ENCODE measurements around the gene FAM131B.

The FAM131B gene

GRCh38 chr7:143379611-143380259 is 17.2 kb upstream of the FAM131B start:
- no peaks in the 10 kb centered on the region for H3K9me3 ChIP-seq (ENCODE audit: low read length)
- H3K27me3 ChIP-seq (ENCODE audit: control insufficient read depth in 1 of 2, insufficient read depth in 2 of 2, low read length in 2 of 2), result no peaks in the 10 kb centered on the region
- peak overlapping the region; percentile 59 for H3K9ac ChIP-seq (ENCODE audit: low read length)
- peaks cover 60% of the 10 kb centered on the region for H3K4me1 ChIP-seq (ENCODE audit: insufficient read depth, low read length)
- peak overlapping the region; percentile 98 for H3K27ac ChIP-seq (ENCODE audit: low read depth, low read length)
- peaks cover 15% of the 10 kb centered on the region for H3K36me3 ChIP-seq (ENCODE audit: insufficient read depth, low read length)
- H3K4me3 ChIP-seq (ENCODE audit: low read depth in 1 of 2, low read length in 2 of 2), result peak overlapping the region; percentile 69 to 81

GRCh38 chr7:143376396-143376795 is 13.9 kb upstream of the FAM131B start:
- H3K4me3 ChIP-seq (ENCODE audit: low read depth in 1 of 2, low read length in 2 of 2), result no peak overlapping the region
- H3K27ac ChIP-seq (ENCODE audit: low read depth, low read length), result peak overlapping the region; percentile 6
- no peak overlapping the region for H3K9ac ChIP-seq (ENCODE audit: low read length)
- no peaks in the 10 kb centered on the region for H3K9me3 ChIP-seq (ENCODE audit: low read length)
- no peaks in the 10 kb centered on the region for H3K27me3 ChIP-seq (ENCODE audit: control insufficient read depth in 1 of 2, insufficient read depth in 2 of 2, low read length in 2 of 2)
- no peaks in the 10 kb centered on the region for H3K36me3 ChIP-seq (ENCODE audit: insufficient read depth, low read length)
- peaks cover 42% of the 10 kb centered on the region for H3K4me1 ChIP-seq (ENCODE audit: insufficient read depth, low read length)

GRCh38 chr7:143375298-143376034 is 13.0 kb upstream of the FAM131B start:
- H3K27ac ChIP-seq (ENCODE audit: low read depth, low read length), result no peak overlapping the region
- H3K9me3 ChIP-seq (ENCODE audit: low read length), result no peaks in the 10 kb centered on the region
- H3K36me3 ChIP-seq (ENCODE audit: insufficient read depth, low read length), result no peaks in the 10 kb centered on the region
- H3K27me3 ChIP-seq (ENCODE audit: control insufficient read depth in 1 of 2, insufficient read depth in 2 of 2, low read length in 2 of 2), result no peaks in the 10 kb centered on the region
- no peak overlapping the region for H3K9ac ChIP-seq (ENCODE audit: low read length)
- H3K4me1 ChIP-seq (ENCODE audit: insufficient read depth, low read length), result peaks cover 42% of the 10 kb centered on the region
- no peak overlapping the region for H3K4me3 ChIP-seq (ENCODE audit: low read depth in 1 of 2, low read length in 2 of 2)

- H3K27ac ChIP-seq (ENCODE audit: low read depth, low read length), result no peak overlapping the region
- H3K36me3 ChIP-seq (ENCODE audit: insufficient read depth, low read length), result no peaks in the 10 kb centered on the region
- no peak overlapping the region for H3K9ac ChIP-seq (ENCODE audit: low read length)
- H3K4me1 ChIP-seq (ENCODE audit: insufficient read depth, low read length), result peaks cover 38% of the 10 kb centered on the region
- H3K27me3 ChIP-seq (ENCODE audit: control insufficient read depth in 1 of 2, insufficient read depth in 2 of 2, low read length in 2 of 2), result no peaks in the 10 kb centered on the region
- H3K9me3 ChIP-seq (ENCODE audit: low read length), result no peaks in the 10 kb centered on the region
- H3K4me3 ChIP-seq (ENCODE audit: low read depth in 1 of 2, low read length in 2 of 2), result no peak overlapping the region
Observed at GRCh38 chr7:143374561-143374960, 12.0 kb upstream of the FAM131B start.

GRCh38 chr7:143373255-143373794 is 10.8 kb upstream of the FAM131B start:
- Histone ChIP-seq H3K27me3 (ENCODE audit: control insufficient read depth in 1 of 2, insufficient read depth in 2 of 2, low read length in 2 of 2) (no peaks in the 10 kb centered on the region), H3K4me1 (ENCODE audit: insufficient read depth, low read length) (peaks cover 31% of the 10 kb centered on the region), H3K36me3 (ENCODE audit: insufficient read depth, low read length) (no peaks in the 10 kb centered on the region), H3K27ac (ENCODE audit: low read depth, low read length) (no peak overlapping the region), H3K4me3 (ENCODE audit: low read depth in 1 of 2, low read length in 2 of 2) (no peak overlapping the region), H3K9me3 (ENCODE audit: low read length) (no peaks in the 10 kb centered on the region), H3K9ac (ENCODE audit: low read length) (no peak overlapping the region)

GRCh38 chr7:143372070-143372469 is 9.6 kb upstream of the FAM131B start:
- no peak overlapping the region for H3K4me3 ChIP-seq (ENCODE audit: low read depth in 1 of 2, low read length in 2 of 2)
- no peaks in the 10 kb centered on the region for H3K27me3 ChIP-seq (ENCODE audit: control insufficient read depth in 1 of 2, insufficient read depth in 2 of 2, low read length in 2 of 2)
- H3K4me1 ChIP-seq (ENCODE audit: insufficient read depth, low read length), result peaks cover 25% of the 10 kb centered on the region
- H3K9me3 ChIP-seq (ENCODE audit: low read length), result no peaks in the 10 kb centered on the region
- H3K36me3 ChIP-seq (ENCODE audit: insufficient read depth, low read length), result no peaks in the 10 kb centered on the region
- H3K9ac ChIP-seq (ENCODE audit: low read length), result no peak overlapping the region
- H3K27ac ChIP-seq (ENCODE audit: low read depth, low read length), result no peak overlapping the region

- Histone ChIP-seq H3K4me3 (ENCODE audit: low read depth in 1 of 2, low read length in 2 of 2) (no peak overlapping the region), H3K9me3 (ENCODE audit: low read length) (no peaks in the 10 kb centered on the region), H3K27ac (ENCODE audit: low read depth, low read length) (no peak overlapping the region), H3K36me3 (ENCODE audit: insufficient read depth, low read length) (no peaks in the 10 kb centered on the region), H3K4me1 (ENCODE audit: insufficient read depth, low read length) (peaks cover 18% of the 10 kb centered on the region), H3K9ac (ENCODE audit: low read length) (no peak overlapping the region), H3K27me3 (ENCODE audit: control insufficient read depth in 1 of 2, insufficient read depth in 2 of 2, low read length in 2 of 2) (no peaks in the 10 kb centered on the region)
Observed at GRCh38 chr7:143369678-143370651, 7.5 kb upstream of the FAM131B start.

- no peaks in the 10 kb centered on the region for H3K9me3 ChIP-seq (ENCODE audit: low read length)
- no peak overlapping the region for H3K4me3 ChIP-seq (ENCODE audit: low read depth in 1 of 2, low read length in 2 of 2)
- H3K9ac ChIP-seq (ENCODE audit: low read length), result no peak overlapping the region
- H3K27ac ChIP-seq (ENCODE audit: low read depth, low read length), result no peak overlapping the region
- H3K36me3 ChIP-seq (ENCODE audit: insufficient read depth, low read length), result no peaks in the 10 kb centered on the region
- no peaks in the 10 kb centered on the region for H3K27me3 ChIP-seq (ENCODE audit: control insufficient read depth in 1 of 2, insufficient read depth in 2 of 2, low read length in 2 of 2)
- peaks cover 18% of the 10 kb centered on the region for H3K4me1 ChIP-seq (ENCODE audit: insufficient read depth, low read length)
Observed at GRCh38 chr7:143368387-143368786, 5.9 kb upstream of the FAM131B start.

GRCh38 chr7:143367972-143368371 is 5.5 kb upstream of the FAM131B start:
- Histone ChIP-seq H3K27me3 (ENCODE audit: control insufficient read depth in 1 of 2, insufficient read depth in 2 of 2, low read length in 2 of 2) (no peaks in the 10 kb centered on the region), H3K27ac (ENCODE audit: low read depth, low read length) (no peak overlapping the region), H3K4me3 (ENCODE audit: low read depth in 1 of 2, low read length in 2 of 2) (no peak overlapping the region), H3K4me1 (ENCODE audit: insufficient read depth, low read length) (peaks cover 18% of the 10 kb centered on the region), H3K9me3 (ENCODE audit: low read length) (no peaks in the 10 kb centered on the region), H3K36me3 (ENCODE audit: insufficient read depth, low read length) (no peaks in the 10 kb centered on the region), H3K9ac (ENCODE audit: low read length) (no peak overlapping the region)

GRCh38 chr7:143363016-143363937 is 764 bp upstream of the FAM131B start:
- peaks cover 0 to 9% of the 10 kb centered on the region in 2 donors for H3K27me3 ChIP-seq (ENCODE audit: control insufficient read depth in 1 of 2, insufficient read depth in 2 of 2, low read length in 2 of 2)

More at GRCh38 chr7:143363016-143363937, 764 bp upstream of the FAM131B start:
- no peaks in the 10 kb centered on the region for H3K9me3 ChIP-seq (ENCODE audit: low read length)
- H3K9ac ChIP-seq (ENCODE audit: low read length), result no peak overlapping the region
- no peaks in the 10 kb centered on the region for H3K36me3 ChIP-seq (ENCODE audit: insufficient read depth, low read length)
- H3K27ac ChIP-seq (ENCODE audit: low read depth, low read length), result no peak overlapping the region
- peaks cover 4% of the 10 kb centered on the region for H3K4me1 ChIP-seq (ENCODE audit: insufficient read depth, low read length)
- peak overlapping the region in 1 of 2 donors; percentile 23 for H3K4me3 ChIP-seq (ENCODE audit: low read depth in 1 of 2, low read length in 2 of 2)
